RWPE1 (cell line): ENCODE measurements around the gene ABHD17C.
"Not testable (repeated sequence)": the region's sequence is repeated elsewhere in the genome, so short reads cannot be mapped to it uniquely, and the experiment has no call there.

ENCODE experiments used
- CTCF ChIA-PET: fragments of 350-600 bp; sonication (Branson Sonifier 250); formaldehyde crosslinking; extraction: SDS; loops from one replicate; lab custom pipeline; 2021; lab: Yijun Ruan, JAX
- POLR2A ChIA-PET: fragments of 400-600 bp; formaldehyde crosslinking; extraction: SDS; loops from one replicate; lab custom pipeline; 2020; ENCODE audit warnings: antibody characterized with exemption; ENCODE audit not compliant: low non-redundant PET; lab: Yijun Ruan, JAX
- DNase-seq: peaks from one replicate; pipeline ENCODE4 v3.0.0; 2012; ENCODE audit warnings: low spot score
- H3K27ac ChIP-seq: fragments of 450-650 bp; 2 replicates; pipeline ENCODE4 v1.5.1; 2017
- CTCF ChIP-seq: fragments of 450-650 bp; conservative IDR thresholded peaks from 2 replicates; pipeline ENCODE4 v1.5.1; 2017; ENCODE audit warnings: low read depth, mild to moderate bottlenecking

Gene ABHD17C

GRCh38 chr15:80758130-80758745 lies 63.1 kb downstream of the ABHD17C start:
- POLR2A ChIA-PET, result no interaction called here
- CTCF ChIA-PET, result no interaction called here

GRCh38 chr15:80760960-80761359 lies 65.8 kb downstream of the ABHD17C start:
- ChIA-PET POLR2A (no interaction called here), CTCF (interaction anchor here (0.6 to 1.7 kb wide), 4 partner anchors 8 to 209 kb away, joined by 3 to 6 read pairs (median 5); partner anchors contain the start of gene CEMIP)
- no peak for DNase-seq
- no peak overlapping the region; the same call in 1 of the 2 replicates for H3K27ac ChIP-seq
- TF ChIP-seq CTCF, result no peak

More at GRCh38 chr15:80758130-80758745, 63.1 kb downstream of the ABHD17C start:
- no peak for TF ChIP-seq CTCF
- H3K27ac ChIP-seq, result no peak overlapping the region
- DNase-seq, result no peak

- no peak for DNase-seq
- ChIA-PET CTCF (interaction anchor here (0.6 to 1.7 kb wide), 3 partner anchors 18 to 1135 kb away, joined by 3 to 5 read pairs (median 3); partner anchors contain the start of gene CEMIP), POLR2A (no interaction called here)
- H3K27ac ChIP-seq, result peak overlapping the region; percentile 55
- no peak for TF ChIP-seq CTCF
Observed at GRCh38 chr15:80761754-80762153, 66.6 kb downstream of the ABHD17C start.

- ChIA-PET POLR2A (interaction anchor here (0.6 kb wide), 1 partner anchor 238 kb away, joined by 4 read pairs; the partner anchor contains the start of gene TLNRD1), CTCF (interaction anchor here (0.6 to 0.7 kb wide), 4 partner anchors 34 to 269 kb away, joined by 3 to 10 read pairs (median 3); no protein-coding TSS in a partner anchor)
- H3K27ac ChIP-seq, DNase-seq: not testable (repeated sequence)
Observed at GRCh38 chr15:80763235-80763634, 68.1 kb downstream of the ABHD17C start.

GRCh38 chr15:80764535-80764934 lies 69.4 kb downstream of the ABHD17C start:
- no peak overlapping the region for H3K27ac ChIP-seq
- ChIA-PET POLR2A (no interaction called here), CTCF (no interaction called here)
- TF ChIP-seq CTCF, result no peak
- no peak for DNase-seq

- POLR2A ChIA-PET, result no interaction called here
- H3K27ac ChIP-seq, result no peak overlapping the region
- TF ChIP-seq CTCF, result no peak
- CTCF ChIA-PET, result no interaction called here
- no peak for DNase-seq
Observed at GRCh38 chr15:80766275-80766674, 71.2 kb downstream of the ABHD17C start.

GRCh38 chr15:80768158-80768557 lies 73.0 kb downstream of the ABHD17C start:
- TF ChIP-seq CTCF, result no peak
- ChIA-PET POLR2A (no interaction called here), CTCF (no interaction called here)
- DNase-seq, result no peak
- no peak overlapping the region for H3K27ac ChIP-seq
